Smooth muscle cell (in vitro differentiated cells): ENCODE measurements around the gene CD3D. TPM values are rescaled to one million over a fixed set of nuclear protein-coding genes. Genes with fewer than 3 reads are reported as not detected.

Source experiments
- DNase-seq: peaks from one replicate; lab custom pipeline; 2025; ENCODE audit not compliant: unreplicated experiment; lab: John Stamatoyannopoulos, UW
- H2AFZ ChIP-seq: fragments of 200-600 bp; sonication (generic); 2 replicates; pipeline ENCODE4 v1.6.0; 2016; ENCODE audit warnings: antibody characterized with exemption, low read depth, mild to moderate bottlenecking
- H3F3A ChIP-seq: fragments of 200-600 bp; sonication (generic); 2 replicates; pipeline ENCODE4 v1.6.0; 2017; ENCODE audit warnings: antibody characterized with exemption, low read depth
- H3K27ac ChIP-seq: fragments of 200-600 bp; sonication (generic); 2 replicates; pipeline ENCODE4 v1.5.1; 2016; ENCODE audit warnings: low read depth, mild to moderate bottlenecking
- H3K27me3 ChIP-seq: fragments of 200-600 bp; sonication (generic); 2 replicates; pipeline ENCODE4 v1.6.1; 2016; ENCODE audit warnings: low read depth, mild to moderate bottlenecking
- H3K36me3 ChIP-seq: fragments of 200-600 bp; sonication (generic); 2 replicates; pipeline ENCODE4 v1.5.1; 2016; ENCODE audit warnings: low read depth
- H3K4me1 ChIP-seq: fragments of 200-600 bp; sonication (generic); 2 replicates; pipeline ENCODE4 v1.5.1; 2016; ENCODE audit warnings: low read depth
- H3K4me2 ChIP-seq: fragments of 200-600 bp; sonication (generic); 2 replicates; pipeline ENCODE4 v1.6.0; 2016; ENCODE audit warnings: mild to moderate bottlenecking
- H3K4me3 ChIP-seq: fragments of 200-600 bp; sonication (generic); 2 replicates; pipeline ENCODE4 v1.5.1; 2016; ENCODE audit warnings: mild to moderate bottlenecking
- H3K79me2 ChIP-seq: fragments of 200-600 bp; sonication (generic); 2 replicates; pipeline ENCODE4 v1.6.0; 2016; ENCODE audit warnings: low read depth, mild to moderate bottlenecking
- H3K9ac ChIP-seq: fragments of 200-600 bp; sonication (generic); 2 replicates; pipeline ENCODE4 v1.6.0; 2016; ENCODE audit warnings: low read depth
- H3K9me3 ChIP-seq: fragments of 200-600 bp; sonication (generic); replicated peaks from 2 replicates; pipeline ENCODE4 v1.5.1; 2016; ENCODE audit warnings: low read depth
- H4K20me1 ChIP-seq: fragments of 200-600 bp; sonication (generic); 2 replicates; pipeline ENCODE4 v1.6.0; 2016; ENCODE audit warnings: low read depth
- CTCF ChIP-seq: fragments of 200-600 bp; sonication (generic); IDR thresholded peaks from 2 replicates; pipeline ENCODE4 v1.5.1; 2017; ENCODE audit warnings: borderline replicate concordance, mild to moderate bottlenecking, antibody characterized with exemption; ENCODE audit not compliant: insufficient read depth, poor library complexity, severe bottlenecking
- WGBS: methylation state at CpG from one replicate; pipeline ENCODE4 v1.1.7; 2016; ENCODE audit warnings: low lambda C conversion rate; 5-methylcytosine and 5-hydroxymethylcytosine counted together
- polyA plus RNA-seq: library from polyadenylated mRNA; unstranded; fragments of >200 nt; fragmentation: Nextera tagmentation; extraction: Ambion mirVana; gene quantifications from 2 replicates; pipeline ENCODE4 v1.2.1, GENCODE V29; 2016
- total RNA-seq: library from RNA; depleted of rRNA; stranded (reverse); fragments of >200 nt; gene quantifications from 2 replicates; pipeline ENCODE4 v1.2.3, GENCODE V29; 2014

The CD3D gene
- total and polyA plus RNA-seq, 2 experiments from 2014 or later: not detected

- WGBS: 61% methylated on average over 4 of the region's 4 CpGs
- no peak overlapping the region for H3K27ac ChIP-seq
- no peak overlapping the region for H3K4me3 ChIP-seq
- no peaks in the 10 kb centered on the region for H3F3A ChIP-seq
- H3K9me3 ChIP-seq: no peaks in the 10 kb centered on the region
- no peak overlapping the region for H3K4me2 ChIP-seq
- H2AFZ ChIP-seq: no peak overlapping the region
- no peaks in the 10 kb centered on the region for H4K20me1 ChIP-seq
- peaks cover 7% of the 10 kb centered on the region for H3K27me3 ChIP-seq
- no peak for TF ChIP-seq CTCF
- no peaks in the 10 kb centered on the region for H3K79me2 ChIP-seq
- H3K9ac ChIP-seq: no peak overlapping the region
- peaks cover 17% of the 10 kb centered on the region for H3K4me1 ChIP-seq
- DNase-seq: no peak
- H3K36me3 ChIP-seq: no peaks in the 10 kb centered on the region
Observed at GRCh38 chr11:118313242-118313641, 29.3 kb downstream of the CD3D start.

- no peak overlapping the region for H3K9ac ChIP-seq
- no peaks in the 10 kb centered on the region for H4K20me1 ChIP-seq
- H3K4me3 ChIP-seq: no peak overlapping the region
- H3F3A ChIP-seq: no peaks in the 10 kb centered on the region
- no peaks in the 10 kb centered on the region for H3K79me2 ChIP-seq
- peaks cover 17% of the 10 kb centered on the region for H3K4me1 ChIP-seq
- no peak for DNase-seq
- no peak for TF ChIP-seq CTCF
- H3K4me2 ChIP-seq: no peak overlapping the region
- 98% methylated on average over 2 of the region's 2 CpGs for WGBS
- H3K36me3 ChIP-seq: no peaks in the 10 kb centered on the region
- no peak overlapping the region for H2AFZ ChIP-seq
- no peak overlapping the region for H3K27ac ChIP-seq
- peaks cover 7% of the 10 kb centered on the region for H3K27me3 ChIP-seq
- no peaks in the 10 kb centered on the region for H3K9me3 ChIP-seq
Observed at GRCh38 chr11:118312328-118312727, 30.2 kb downstream of the CD3D start.

GRCh38 chr11:118311518-118311917 is 31.0 kb downstream of the CD3D start:
- DNase-seq: no peak
- Histone ChIP-seq H3K79me2 (no peaks in the 10 kb centered on the region), H3K4me2 (no peak overlapping the region), H3K9ac (no peak overlapping the region), H3K4me3 (no peak overlapping the region), H2AFZ (no peak overlapping the region), H3K27ac (no peak overlapping the region), H3K27me3 (peaks cover 7% of the 10 kb centered on the region), H3F3A (no peaks in the 10 kb centered on the region), H3K4me1 (peaks cover 14% of the 10 kb centered on the region), H3K9me3 (no peaks in the 10 kb centered on the region), H3K36me3 (no peaks in the 10 kb centered on the region), H4K20me1 (no peaks in the 10 kb centered on the region)
- TF ChIP-seq CTCF: no peak
- 75% methylated on average over 4 of the region's 4 CpGs for WGBS

- Histone ChIP-seq H2AFZ (no peak overlapping the region), H3K27ac (no peak overlapping the region), H3K27me3 (peaks cover 7% of the 10 kb centered on the region), H3K9me3 (no peaks in the 10 kb centered on the region), H3K9ac (no peak overlapping the region), H3K36me3 (no peaks in the 10 kb centered on the region), H4K20me1 (no peaks in the 10 kb centered on the region), H3K4me1 (peaks cover 8% of the 10 kb centered on the region), H3K4me2 (no peak overlapping the region), H3K4me3 (no peak overlapping the region), H3F3A (no peaks in the 10 kb centered on the region), H3K79me2 (no peaks in the 10 kb centered on the region)
- DNase-seq: no peak
- WGBS: 81% methylated on average over 3 of the region's 3 CpGs
- no peak for TF ChIP-seq CTCF
Observed at GRCh38 chr11:118310781-118311485, 31.6 kb downstream of the CD3D start.
